HG02610 (cell line): Measurements from ENCODE around the gene NUP37.
"Not testable (repeated sequence)": the region's sequence is repeated elsewhere in the genome, so short reads cannot be mapped to it uniquely, and the experiment has no call there.

Experiments used
- ATAC-seq: cut with Tn5 transposase; IDR thresholded peaks from one replicate; pipeline ENCODE4 v1.9.1; 2021; ENCODE audit warnings: mild to moderate bottlenecking, moderate library complexity; ENCODE audit not compliant: unreplicated experiment

Gene NUP37

DNA sequence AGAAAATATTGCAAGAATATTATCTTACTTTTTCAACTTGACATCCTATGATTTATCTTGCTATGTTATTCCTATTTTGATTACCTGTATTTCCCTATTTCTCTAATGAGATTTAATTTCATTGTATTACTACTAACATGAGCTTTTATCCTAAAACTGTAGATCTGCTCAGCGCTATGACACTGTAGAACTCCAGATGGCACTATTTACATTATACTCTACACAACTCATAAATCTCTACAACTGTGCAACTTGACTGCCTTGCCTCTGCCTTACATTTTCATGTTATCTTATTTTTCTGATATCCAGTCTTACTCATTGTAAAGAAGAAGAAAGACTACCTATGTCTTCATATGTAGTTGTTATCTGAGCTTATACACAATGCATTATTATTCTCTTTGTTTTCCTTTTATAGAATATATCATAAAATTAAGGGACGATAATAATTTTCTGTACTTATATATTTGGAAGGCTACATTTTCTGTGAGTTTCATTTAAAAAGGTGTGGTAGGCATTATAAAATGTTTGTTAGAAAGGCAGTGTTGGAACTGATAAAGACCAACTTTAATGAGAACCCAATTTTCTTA, 24.1 kb downstream of the NUP37 start:
- no peak for ATAC-seq

DNA sequence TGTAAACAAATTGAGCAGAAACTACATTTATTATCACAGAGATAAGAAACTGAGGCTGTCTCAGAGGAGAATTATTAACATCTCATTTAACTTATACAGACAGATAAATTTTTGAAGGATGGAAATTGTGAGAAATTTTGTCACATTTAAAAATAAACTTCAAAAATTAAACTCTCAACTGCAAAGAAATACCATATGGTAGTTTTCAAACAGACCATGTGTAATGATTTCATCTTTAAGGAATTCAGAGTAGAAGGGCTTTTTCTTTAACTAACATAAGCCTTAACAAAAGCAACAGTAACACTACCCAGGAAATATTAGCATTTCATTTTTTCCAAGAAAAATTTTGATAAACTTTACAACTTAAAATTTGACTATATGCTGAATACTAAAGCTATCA, 26.6 kb downstream of the NUP37 start:
- no peak for ATAC-seq

DNA sequence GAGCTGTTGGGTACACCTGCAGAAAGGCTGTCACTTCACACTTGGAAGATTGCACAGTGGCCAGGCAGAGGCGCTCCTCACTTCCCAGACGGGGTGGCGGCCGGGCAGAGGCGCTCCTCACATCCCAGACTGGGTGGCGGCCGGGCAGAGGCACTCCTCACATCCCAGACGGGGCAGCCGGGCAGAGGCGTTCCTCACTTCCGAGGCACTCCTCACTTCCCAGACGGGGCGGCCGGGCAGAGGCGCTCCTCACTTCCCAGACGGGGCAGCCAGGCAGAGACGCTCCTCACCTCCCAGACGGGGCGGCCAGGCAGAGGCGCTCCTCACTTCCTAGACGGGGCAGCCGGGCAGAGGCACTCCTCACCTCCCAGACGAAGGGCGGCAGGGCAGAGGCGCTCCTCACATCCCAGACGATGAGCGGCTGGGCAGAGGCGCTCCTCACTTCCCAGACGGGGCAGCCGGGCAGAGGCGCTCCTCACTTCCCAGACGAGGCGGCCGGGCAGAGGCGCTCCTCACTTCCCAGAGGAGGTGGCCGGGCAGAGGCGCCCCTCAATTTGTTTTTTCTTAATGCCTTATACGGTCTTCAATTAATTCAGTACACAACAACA, 30.6 kb downstream of the NUP37 start:
- ATAC-seq = not testable (repeated sequence)

DNA sequence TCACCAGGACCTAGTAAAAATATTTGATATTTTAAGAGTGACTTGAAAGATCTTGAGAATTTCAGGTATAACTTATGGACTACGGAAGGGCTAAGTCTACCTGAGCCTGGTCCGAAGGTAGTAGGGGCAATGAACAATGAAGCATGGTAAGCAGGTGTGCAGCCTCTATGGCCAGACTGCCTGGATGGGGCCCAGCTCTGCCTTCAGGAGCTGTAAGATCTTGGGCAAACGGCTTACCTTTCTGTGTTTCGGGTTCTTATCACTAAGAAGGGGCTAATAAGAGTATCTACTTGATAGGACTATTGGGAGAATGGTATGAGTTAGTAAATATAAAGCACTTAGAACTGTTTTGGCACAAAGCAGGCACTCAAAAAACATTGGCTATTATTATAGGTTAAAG, 39.1 kb downstream of the NUP37 start:
- ATAC-seq = no peak

DNA sequence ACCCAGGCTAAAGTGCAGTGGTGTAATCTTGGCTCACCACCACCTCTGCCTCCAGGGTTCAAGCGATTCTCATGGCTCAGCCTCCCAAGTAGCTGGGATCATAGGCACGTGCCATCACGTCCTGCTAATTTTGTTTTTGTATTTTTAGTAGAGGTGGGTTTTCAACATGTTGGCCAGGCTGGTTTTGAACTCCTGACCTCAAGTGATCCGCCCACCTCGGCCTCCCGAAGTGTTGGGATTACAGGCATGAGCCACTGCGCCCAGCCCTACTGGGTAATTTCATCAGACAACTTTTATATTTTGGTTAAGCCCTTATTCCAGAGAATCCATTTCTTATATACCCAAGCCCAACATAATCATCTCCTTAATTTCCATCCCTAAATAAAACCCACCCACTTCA, 47.8 kb downstream of the NUP37 start:
- ATAC-seq = not testable (repeated sequence)

DNA sequence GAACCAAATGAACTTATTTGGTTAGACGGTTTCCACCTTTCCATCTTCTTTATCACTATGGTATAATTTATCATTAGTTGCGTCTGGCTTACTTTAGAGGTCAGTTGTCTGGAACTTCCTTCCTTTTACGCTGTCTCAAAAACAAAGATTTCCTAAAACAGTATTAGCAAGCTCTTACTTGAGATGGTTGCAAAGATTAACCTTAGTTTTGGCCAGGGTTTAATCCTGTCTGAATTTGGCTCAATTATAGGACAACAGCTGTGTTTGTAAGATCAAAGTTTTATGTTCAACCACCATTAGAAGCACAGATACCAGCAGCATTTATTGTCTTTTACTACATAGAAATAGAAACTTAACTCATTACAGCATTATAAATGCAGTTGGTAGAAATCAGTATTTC, 50.2 kb downstream of the NUP37 start:
- ATAC-seq = no peak

DNA sequence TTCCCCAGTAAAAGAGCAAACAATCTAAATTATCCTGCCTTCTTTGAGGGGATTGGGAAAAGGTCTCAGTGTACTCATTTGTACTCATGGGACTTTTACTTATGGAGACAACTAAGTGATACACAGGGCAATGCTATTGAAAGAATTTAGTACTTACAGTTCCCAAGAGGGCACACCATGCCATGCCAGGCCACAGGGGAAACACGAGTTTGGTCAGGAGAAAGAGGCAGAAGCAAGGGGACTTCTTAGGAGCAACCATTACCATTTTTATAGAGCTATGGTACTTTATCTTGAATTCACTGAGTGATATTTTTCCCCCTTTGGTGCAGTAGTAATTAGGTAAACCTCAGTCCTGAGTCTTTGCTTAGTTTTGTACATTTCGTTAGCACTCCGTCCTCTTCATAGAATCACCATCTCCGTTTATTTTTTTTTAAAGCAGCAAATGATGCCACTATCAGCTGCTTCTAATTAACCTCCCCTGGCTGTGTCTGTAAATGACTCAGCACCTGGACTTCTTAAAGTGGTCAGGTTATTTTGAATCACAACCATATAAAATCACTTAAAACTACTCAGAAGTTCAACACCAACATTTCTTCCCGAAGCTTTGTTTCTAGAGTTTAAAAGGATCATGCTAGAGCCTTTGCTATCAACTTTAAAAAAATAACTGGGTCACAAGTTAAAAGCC, 52.2 kb downstream of the NUP37 start:
- no peak for ATAC-seq

DNA sequence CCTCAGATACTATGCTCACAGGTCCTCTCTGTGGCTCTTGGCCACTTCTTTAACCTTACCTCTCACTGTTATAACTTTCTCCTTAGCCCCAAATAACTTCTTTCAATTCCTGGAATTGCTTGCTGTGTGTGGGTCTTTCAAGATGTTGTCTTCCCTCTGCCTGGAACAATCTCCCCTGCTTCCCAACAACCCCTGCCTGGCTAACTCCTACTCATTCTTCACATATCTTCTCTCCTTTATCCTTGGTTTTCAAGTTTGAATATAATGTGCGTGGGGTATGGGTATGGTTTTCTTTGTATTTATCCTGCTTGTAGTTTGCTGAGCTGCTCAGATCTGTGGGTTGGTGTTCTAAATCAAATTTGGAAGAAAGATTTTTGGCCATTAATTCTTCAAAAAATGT, 55.4 kb downstream of the NUP37 start:
- no peak for ATAC-seq

DNA sequence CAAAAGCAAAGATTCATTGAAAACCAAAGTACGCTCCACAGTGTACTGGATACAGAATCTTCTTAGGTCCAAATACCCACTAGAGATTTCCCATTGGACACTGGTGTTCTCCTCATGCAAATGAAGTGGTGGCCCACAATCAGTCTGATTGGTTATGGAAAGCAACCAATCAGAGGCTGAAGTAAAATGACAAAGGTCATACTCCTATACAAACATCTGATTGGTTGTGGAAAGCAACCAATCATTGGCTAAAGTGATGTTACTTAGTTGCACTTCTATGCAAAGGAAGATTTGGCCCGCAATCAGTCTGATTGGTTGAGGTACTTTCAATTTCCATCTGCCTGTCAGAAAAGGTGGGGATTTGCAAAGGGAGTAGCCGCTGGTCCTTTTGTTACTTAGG, 56.8 kb downstream of the NUP37 start:
- ATAC-seq = no peak

DNA sequence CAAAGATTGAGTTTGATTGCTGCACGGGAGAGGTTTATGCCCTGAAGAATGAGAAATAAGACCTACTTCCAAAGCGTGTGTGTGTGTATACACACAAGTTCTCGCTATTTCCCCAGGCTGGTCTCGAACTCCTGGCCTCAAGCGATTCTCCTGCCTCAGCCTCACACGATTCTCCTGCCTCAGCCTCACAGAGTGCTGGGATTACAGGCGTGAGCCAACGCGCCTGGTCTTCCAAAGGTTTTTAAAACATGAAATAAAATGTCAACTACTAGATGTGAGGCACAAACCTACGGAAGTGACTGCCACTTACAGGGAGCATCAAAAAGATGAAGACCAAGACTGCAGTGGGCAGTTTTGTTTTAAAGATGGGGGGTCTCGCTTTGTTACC, 57.5 kb downstream of the NUP37 start:
- no peak for ATAC-seq

DNA sequence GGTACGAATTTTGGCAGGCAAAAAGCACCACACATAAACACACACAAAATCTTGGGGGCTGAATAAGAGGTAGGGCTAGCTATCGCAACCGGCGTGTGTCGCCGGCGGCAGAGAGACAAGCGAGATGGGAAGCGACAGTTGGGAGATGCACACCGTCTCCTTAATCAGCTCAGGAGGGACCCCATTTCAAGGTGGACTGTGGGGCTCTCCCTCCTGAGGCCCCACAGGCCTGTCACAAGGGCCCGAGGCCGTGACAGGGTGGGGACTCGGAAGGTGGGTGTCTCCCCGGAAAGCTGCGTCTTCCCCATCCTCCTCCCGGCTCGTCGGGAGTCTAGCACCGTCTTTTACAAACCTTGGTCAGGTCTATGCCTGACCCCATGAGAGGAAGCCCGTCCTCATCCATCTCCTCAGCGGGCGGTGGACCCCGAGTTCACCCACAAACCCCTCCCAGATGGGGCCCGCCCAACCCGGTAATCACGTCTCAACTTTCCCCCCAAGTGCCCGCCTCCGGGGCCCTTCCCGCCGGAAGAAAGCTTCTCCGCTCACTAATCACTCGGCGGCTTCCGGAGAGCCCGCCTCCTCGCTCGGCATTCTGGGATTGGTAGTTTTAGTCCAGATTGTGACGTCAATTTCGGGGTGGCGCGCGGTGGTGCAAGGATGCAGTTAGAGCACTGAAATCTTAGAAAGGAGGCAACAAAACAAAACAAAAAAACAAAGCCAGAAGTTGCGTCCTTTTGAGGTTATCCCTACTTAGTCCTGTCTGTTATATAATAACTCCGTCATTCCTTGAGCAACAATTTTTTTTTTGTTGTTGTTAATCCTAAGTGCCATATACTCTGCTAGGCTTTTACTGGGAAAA, 58.1 kb downstream of the NUP37 start, which contains the start of gene WASHC3:
TSS of gene WASHC3 (minus strand) at position 432 of the 859 bp plus-strand sequence. CDS start at position 403, 29 bp downstream.
- peak; percentile 92 for ATAC-seq

DNA sequence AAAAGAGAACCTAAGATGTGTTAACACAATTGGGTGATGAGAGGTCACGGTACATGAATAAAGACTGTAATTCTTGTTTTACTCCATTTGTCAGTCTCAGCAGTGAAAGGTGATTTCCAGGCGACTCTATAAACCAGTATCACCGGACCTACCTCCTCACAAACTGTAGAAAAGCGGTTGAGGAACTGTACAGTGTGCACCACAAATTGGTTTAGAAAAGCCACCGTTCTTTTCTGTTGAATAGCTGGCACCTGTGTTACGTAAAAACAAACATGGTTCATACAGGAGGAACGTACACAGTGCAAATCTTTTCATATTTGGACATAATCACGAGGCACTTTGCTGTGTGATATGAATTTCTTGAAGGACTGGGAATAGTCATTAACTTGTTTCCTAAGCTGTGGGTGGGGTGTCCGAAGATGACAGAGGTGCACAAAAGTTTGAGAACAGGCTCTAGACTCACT, 58.8 kb downstream of the NUP37 start:
- ATAC-seq = peak; percentile 57

DNA sequence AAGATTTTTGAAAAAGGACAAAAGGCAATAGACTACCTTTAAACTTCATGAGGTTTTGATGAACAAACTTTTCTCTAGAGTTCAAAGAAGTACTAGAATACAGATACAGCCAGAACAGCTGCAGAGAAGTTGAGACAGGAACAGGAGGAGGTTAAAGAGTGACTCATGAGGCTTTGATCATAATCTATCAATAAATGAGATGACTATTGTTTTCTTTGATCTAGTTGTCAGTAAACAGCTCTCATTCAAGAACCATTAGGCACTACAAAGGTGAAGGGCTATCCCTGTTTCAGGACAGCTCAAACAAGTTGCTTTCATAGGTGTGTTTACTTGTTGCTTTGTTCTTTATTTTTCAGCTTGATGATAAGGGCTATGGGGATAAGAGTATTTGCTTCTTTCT, 60.6 kb downstream of the NUP37 start:
- ATAC-seq = peak; percentile 26

DNA sequence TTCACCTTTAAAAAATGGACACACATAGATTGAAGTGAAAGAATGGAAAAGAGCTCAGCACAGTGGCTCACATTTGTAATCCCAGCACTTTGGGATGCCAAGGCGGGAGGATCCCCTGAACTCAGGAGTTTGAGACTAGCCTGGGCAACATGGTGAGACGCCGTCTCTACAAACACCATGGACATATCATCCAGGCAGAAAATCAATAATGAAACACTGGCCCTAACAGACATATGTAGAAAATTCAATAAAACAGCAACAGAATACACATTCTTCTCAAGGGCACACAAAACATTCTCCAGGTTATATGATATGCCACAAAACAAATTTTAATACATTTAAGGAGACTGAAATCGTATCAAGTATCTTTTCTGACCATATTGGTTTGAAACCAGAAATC, 65.6 kb downstream of the NUP37 start:
- ATAC-seq = no peak

DNA sequence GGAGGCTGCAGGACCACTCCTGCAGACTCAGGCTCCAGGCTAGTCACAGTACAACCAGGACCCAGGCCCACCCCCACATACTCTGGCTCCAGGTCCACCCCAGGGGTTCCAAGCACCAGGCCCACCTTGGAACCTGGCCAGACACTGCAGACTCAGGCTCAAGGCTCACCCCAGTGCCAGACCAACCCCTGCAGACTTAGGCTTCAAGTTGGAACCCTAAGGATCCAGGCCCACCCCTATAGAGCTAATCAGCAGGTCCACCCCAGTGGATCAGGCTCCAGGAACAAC, 66.9 kb downstream of the NUP37 start:
- no peak for ATAC-seq

DNA sequence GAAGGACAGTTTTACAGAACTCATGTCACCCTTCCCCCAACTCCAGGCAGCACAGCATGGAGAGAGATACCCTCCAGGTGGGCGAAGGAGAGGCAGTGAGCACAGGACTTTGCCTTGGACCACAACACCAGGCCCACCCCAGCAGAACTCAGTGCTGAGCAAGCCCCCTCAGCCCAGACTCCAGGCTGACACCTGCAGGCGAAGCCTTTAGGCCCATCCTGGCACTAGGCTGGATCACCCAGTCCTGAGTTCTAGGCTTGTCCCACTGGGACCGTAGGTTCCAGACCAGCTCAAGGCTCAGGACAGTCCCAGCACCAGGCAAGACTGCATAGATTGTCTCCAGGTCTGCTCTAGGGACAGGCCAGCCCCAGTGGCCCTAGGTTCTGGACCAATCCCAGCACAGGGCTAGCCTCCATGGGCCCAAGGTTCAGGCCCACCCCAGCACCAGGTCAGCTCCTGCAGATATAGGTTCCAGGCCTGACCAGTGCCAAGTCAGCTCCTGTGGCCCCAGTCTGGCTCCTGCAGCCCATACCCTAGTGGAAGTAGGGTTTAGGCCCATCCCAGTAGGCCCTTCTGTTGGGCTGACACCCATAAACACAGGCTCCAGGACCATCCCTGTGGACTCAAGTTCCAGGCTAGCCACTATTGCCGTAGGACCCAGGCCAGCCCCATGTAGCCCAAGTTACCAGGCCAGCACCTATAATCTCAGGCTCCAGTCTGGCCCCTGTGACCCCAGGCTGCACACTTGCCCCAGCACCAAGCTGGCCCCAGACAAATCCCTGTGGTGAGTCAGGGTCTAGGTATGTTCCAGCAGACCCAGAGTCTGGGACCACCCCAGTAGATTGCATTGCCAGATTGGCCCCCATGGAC, 67.5 kb downstream of the NUP37 start:
- ATAC-seq = no peak

DNA sequence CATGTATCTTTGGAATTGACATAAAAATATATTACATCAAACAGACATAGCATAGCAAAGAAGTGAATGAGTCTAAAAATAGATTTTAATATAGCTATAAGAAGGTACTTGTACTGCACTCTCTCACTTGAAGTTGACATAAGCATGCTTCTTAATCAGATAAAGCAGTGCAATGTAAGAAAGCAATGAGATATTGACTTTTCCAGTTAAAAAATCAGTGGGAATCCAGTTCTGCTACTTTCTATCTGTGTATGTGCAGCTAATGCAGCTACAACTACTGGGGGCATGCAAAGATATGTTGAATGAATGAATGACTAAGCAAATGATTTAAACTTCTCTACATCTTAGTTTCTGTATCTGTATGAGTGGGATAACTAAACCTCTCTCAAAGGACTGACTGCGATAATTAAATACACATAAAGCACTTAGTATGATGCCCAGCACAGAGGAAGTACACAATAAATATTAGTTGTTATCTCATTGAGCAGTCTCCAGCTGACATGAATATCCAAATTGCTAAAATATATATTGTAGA, 68.4 kb downstream of the NUP37 start:
- ATAC-seq = peak; percentile 76

DNA sequence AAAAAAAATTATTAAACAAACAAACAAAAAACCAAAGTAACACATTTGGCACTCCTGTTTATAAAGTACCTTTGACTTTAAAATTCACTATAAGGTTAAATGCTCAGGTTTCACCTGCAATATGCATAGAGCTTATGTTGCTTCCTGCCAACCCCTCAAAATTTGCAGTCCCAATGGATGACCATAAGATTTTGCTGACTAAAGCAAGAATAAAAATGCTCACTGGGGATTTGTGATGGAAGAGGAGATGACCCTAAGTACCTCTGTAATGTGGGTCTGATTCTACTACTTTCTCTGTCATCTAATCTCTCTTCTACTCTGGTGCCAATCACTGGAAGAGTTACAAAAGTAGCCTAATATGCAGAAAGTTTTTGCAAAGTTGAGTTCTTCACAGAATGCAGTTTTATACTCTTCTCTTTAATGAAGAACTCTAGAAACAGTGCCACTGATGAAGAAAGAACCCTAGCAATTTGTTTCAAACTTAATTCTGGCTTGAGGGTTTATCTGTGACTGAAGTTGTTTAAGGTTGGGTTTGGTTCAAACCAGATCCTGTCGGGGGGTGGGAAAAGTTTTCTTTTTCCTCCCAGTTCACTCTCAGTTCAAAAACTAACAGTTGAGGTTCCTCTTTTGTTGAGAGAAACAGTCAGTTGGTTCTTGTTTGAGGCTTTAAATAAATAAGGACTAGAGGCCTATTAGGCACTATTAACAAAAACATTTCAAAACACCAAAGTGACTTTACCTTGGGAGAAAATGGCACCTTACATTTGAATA, 69.1 kb downstream of the NUP37 start:
- no peak for ATAC-seq

DNA sequence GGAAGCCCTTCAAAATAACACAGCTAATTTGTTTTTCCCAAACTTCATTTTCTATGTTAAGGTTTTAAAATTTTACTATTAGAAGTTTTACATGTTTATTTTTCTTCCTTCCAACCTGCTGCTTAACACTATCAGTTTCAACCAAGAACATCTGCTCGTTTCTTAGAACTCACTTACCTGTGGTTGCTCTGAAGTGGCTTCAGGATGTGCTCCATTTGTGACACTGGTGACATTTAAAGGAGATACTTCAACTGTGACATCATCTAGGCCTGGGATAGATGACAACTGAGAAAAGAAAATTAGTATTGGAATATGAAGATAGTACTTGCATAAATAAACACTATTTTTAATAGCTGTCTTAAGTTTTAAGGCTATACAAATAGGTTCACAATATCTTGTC, 76.0 kb downstream of the NUP37 start:
- ATAC-seq = peak; percentile 77
